OCI-LY1 (cell line): ENCODE measurements around the gene SLC27A1.
A peak's percentile ranks its signal among the peaks of the same experiment; 100 is the strongest.

Source experiments
- H2AFZ ChIP-seq: fragments of 200-600 bp; sonication (generic), shearing (Covaris generic); 2 replicates; pipeline ENCODE4 v1.6.0; 2014; ENCODE audit warnings: antibody characterized with exemption, mild to moderate bottlenecking, low read length
- H3F3A ChIP-seq: fragments of 200-600 bp; sonication (generic), shearing (Covaris generic); 2 replicates; pipeline ENCODE4 v1.6.0; 2014; ENCODE audit warnings: mild to moderate bottlenecking, antibody characterized with exemption, low read length, moderate library complexity; ENCODE audit not compliant: insufficient read depth
- H3K27ac ChIP-seq: fragments of 200-600 bp; sonication (generic); 2 replicates; pipeline ENCODE4 v1.5.1; 2014; ENCODE audit warnings: low read length, mixed run types, mild to moderate bottlenecking, low read depth; ENCODE audit not compliant: poor library complexity, severe bottlenecking
- H3K27me3 ChIP-seq: fragments of 200-600 bp; sonication (generic); 2 replicates; pipeline ENCODE4 v1.6.0; 2014; ENCODE audit warnings: antibody characterized with exemption, mild to moderate bottlenecking, low read length, moderate library complexity; ENCODE audit not compliant: insufficient read depth
- H3K36me3 ChIP-seq: fragments of 200-600 bp; sonication (generic); 2 replicates; pipeline ENCODE4 v1.6.1; 2014; ENCODE audit warnings: mild to moderate bottlenecking, antibody characterized with exemption, low read length, moderate library complexity, mixed read lengths; ENCODE audit not compliant: insufficient read depth
- H3K4me1 ChIP-seq: fragments of 200-600 bp; sonication (generic); 2 replicates; pipeline ENCODE4 v1.5.1; 2014; ENCODE audit warnings: mild to moderate bottlenecking, low read length, moderate library complexity; ENCODE audit not compliant: insufficient read depth, severe bottlenecking
- H3K4me2 ChIP-seq: fragments of 200-600 bp; sonication (generic), shearing (Covaris generic); 2 replicates; pipeline ENCODE4 v1.6.1; 2014; ENCODE audit warnings: low read length
- H3K4me3 ChIP-seq: fragments of 200-600 bp; sonication (generic); 2 replicates; pipeline ENCODE4 v1.5.1; 2014; ENCODE audit warnings: low read length, low read depth, mild to moderate bottlenecking, mixed read lengths; ENCODE audit not compliant: poor library complexity, severe bottlenecking
- H3K79me2 ChIP-seq: fragments of 200-600 bp; shearing (Covaris generic); 2 replicates; pipeline ENCODE4 v1.6.1; 2016; ENCODE audit warnings: mixed run types, low read length, mixed read lengths; ENCODE audit not compliant: insufficient read depth
- H3K9ac ChIP-seq: fragments of 200-600 bp; sonication (generic), shearing (Covaris generic); 2 replicates; pipeline ENCODE4 v1.6.1; 2014; ENCODE audit warnings: mild to moderate bottlenecking, low read length, mixed read lengths
- H3K9me2 ChIP-seq: fragments of 200-600 bp; sonication (generic), shearing (Covaris generic); 2 replicates; pipeline ENCODE4 v1.6.1; 2014; ENCODE audit warnings: low read depth, mild to moderate bottlenecking, low read length, mixed read lengths
- H3K9me3 ChIP-seq: fragments of 200-600 bp; shearing (Covaris generic); 2 replicates; pipeline ENCODE4 v1.6.1; 2014; ENCODE audit warnings: low read length, mixed read lengths
- H4K20me1 ChIP-seq: fragments of 200-600 bp; sonication (generic), shearing (Covaris generic); 2 replicates; pipeline ENCODE4 v1.6.0; 2016; ENCODE audit warnings: mild to moderate bottlenecking, low read length; ENCODE audit not compliant: insufficient read depth
- CTCF ChIP-seq: fragments of 200-600 bp; sonication (generic), shearing (Covaris generic); IDR thresholded peaks from 2 replicates; pipeline ENCODE4 v1.5.1; 2017; ENCODE audit warnings: mild to moderate bottlenecking, antibody characterized with exemption, low read length, moderate library complexity, mixed read lengths
- EZH2 ChIP-seq: fragments of 200-600 bp; sonication (generic), shearing (Covaris generic); IDR thresholded peaks from 2 replicates; pipeline ENCODE4 v1.8.0; 2017; ENCODE audit warnings: borderline replicate concordance, mixed run types, mild to moderate bottlenecking, antibody characterized with exemption, low read length, moderate library complexity, mixed read lengths

SLC27A1 gene

GRCh38 chr19:17536955-17537354 lies 66.6 kb downstream of the SLC27A1 start:
- H3K9ac ChIP-seq: no peak overlapping the region

GRCh38 chr19:17538684-17539237 lies 68.4 kb downstream of the SLC27A1 start:
- Histone ChIP-seq H3K4me1 (peaks cover 9% of the 10 kb centered on the region), H3K27ac (no peak overlapping the region), H3F3A (no peaks in the 10 kb centered on the region), H4K20me1 (no peaks in the 10 kb centered on the region), H3K4me3 (peak overlapping the region; percentile 56), H3K27me3 (no peaks in the 10 kb centered on the region), H3K9ac (peak overlapping the region; percentile 40; the same call in 1 of the 2 replicates), H2AFZ (no peak overlapping the region), H3K4me2 (peak overlapping the region; percentile 70), H3K9me3 (no peaks in the 10 kb centered on the region), H3K36me3 (no peaks in the 10 kb centered on the region), H3K9me2 (no peaks in the 10 kb centered on the region), H3K79me2 (no peaks in the 10 kb centered on the region)
- no peak for TF ChIP-seq CTCF
- TF ChIP-seq EZH2: no peak

More at GRCh38 chr19:17536955-17537354, 66.6 kb downstream of the SLC27A1 start:
- TF ChIP-seq CTCF (no peak), EZH2 (no peak)
- H3K36me3 ChIP-seq: no peaks in the 10 kb centered on the region
- H3K27me3 ChIP-seq: no peaks in the 10 kb centered on the region
- H3K27ac ChIP-seq: no peak overlapping the region
- H3K4me2 ChIP-seq: no peak overlapping the region
- H3K4me3 ChIP-seq: no peak overlapping the region
- no peaks in the 10 kb centered on the region for H4K20me1 ChIP-seq
- H3K9me3 ChIP-seq: no peaks in the 10 kb centered on the region
- H3K9me2 ChIP-seq: no peaks in the 10 kb centered on the region
- H3K4me1 ChIP-seq: peaks cover 9% of the 10 kb centered on the region
- no peaks in the 10 kb centered on the region for H3F3A ChIP-seq
- H2AFZ ChIP-seq: no peak overlapping the region
- H3K79me2 ChIP-seq: no peaks in the 10 kb centered on the region

GRCh38 chr19:17539238-17540117 lies 69.2 kb downstream of the SLC27A1 start:
- Histone ChIP-seq H2AFZ (no peak overlapping the region), H3K27ac (no peak overlapping the region)

More at GRCh38 chr19:17539238-17540117, 69.2 kb downstream of the SLC27A1 start:
- peak overlapping the region; percentile 40; the same call in 1 of the 2 replicates for H3K9ac ChIP-seq
- H3F3A ChIP-seq: no peaks in the 10 kb centered on the region
- TF ChIP-seq EZH2: no peak
- TF ChIP-seq CTCF: no peak
- peak overlapping the region; percentile 56 for H3K4me3 ChIP-seq
- no peaks in the 10 kb centered on the region for H3K36me3 ChIP-seq
- no peaks in the 10 kb centered on the region for H3K9me2 ChIP-seq
- no peaks in the 10 kb centered on the region for H3K79me2 ChIP-seq
- H3K4me1 ChIP-seq: peaks cover 9% of the 10 kb centered on the region
- peak overlapping the region; percentile 70 for H3K4me2 ChIP-seq
- no peaks in the 10 kb centered on the region for H3K9me3 ChIP-seq
- H4K20me1 ChIP-seq: no peaks in the 10 kb centered on the region
- no peaks in the 10 kb centered on the region for H3K27me3 ChIP-seq
